DMS114 treated with DMSO at 0.1 percent for 48 hours (cell line): Measurements from ENCODE around the gene BIRC6.
"Not testable (repeated sequence)": the region's sequence is repeated elsewhere in the genome, so short reads cannot be mapped to it uniquely, and the experiment has no call there.

Experiments used
- DNase-seq: peaks from one replicate; lab custom pipeline; 2025; ENCODE audit not compliant: unreplicated experiment; lab: John Stamatoyannopoulos, UW

Gene BIRC6

DNA sequence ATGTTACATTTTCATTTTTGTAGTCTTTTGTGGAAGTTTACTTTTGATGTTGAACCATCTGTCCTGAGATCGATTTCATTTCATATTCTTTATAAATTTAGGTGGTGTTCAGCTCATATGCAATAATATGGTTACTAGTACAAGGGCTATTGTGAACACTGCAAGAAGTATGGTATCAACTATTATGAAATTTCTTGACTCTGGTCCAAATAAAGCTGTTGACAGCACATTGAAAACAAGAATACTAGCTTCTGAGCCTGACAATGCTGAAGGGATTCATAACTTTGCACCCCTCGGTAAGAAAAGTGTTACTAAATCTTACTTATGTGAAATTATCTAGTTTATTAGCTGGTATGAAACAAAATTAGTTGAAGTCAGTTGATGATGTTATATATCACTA, 146.1 kb downstream of the BIRC6 start:
- DNase-seq, result no peak

DNA sequence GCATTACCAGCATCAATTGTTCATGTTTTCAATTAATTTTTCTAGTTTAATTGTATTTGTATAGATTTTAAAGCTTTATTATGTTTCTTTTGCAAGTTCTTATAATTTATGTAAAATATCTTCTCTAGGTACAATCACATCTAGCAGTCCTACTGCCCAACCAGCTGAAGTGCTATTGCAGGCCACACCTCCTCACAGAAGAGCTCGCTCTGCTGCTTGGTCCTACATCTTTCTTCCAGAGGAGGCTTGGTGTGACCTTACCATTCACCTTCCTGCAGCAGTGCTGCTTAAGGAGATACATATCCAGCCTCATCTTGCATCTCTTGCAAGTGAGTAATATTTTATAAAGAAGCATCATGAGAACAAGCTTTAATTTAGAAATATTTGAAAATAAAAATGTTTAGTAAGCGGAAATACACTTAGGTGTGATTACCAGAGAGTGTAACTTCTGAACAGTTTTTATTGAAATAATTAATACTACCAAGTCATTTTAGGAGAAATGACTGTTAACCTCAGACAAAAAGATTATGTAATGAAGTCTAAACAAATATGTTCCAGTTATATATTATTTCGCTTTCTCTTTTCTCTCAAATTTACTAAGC, 148.2 kb downstream of the BIRC6 start:
- no peak for DNase-seq

DNA sequence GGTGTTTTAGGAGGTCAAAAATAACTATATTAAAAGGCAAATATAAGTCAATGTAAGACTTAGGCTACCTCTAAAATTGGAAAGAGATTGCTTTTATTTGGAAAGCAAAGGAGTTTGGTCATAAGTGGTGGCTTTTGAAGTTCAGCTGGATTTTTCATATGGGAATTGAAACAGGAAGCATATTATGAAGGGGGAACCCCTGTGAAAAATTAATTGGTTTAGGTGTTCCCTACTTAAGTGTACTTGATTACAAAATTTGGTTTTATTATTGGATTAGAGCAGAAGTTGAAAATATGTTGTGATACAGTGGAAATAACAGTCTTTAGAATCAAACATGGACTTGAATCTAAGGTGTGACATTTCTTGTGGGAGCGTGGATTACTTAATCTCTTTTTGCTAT, 149.6 kb downstream of the BIRC6 start:
- no peak for DNase-seq

DNA sequence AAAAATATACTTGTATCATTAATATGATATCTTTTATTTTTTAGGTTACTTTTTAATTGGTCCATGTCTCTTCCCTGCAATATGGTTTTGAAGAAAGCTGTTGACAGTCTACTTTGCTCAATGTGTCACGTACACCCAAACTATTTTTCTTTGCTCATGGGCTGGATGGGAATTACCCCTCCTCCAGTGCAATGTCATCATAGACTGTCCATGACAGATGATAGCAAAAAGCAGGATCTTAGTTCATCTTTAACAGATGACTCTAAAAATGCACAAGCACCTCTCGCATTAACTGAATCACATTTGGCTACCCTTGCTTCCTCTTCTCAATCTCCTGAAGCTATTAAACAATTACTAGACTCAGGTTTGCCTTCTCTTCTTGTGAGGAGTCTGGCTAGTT, 158.1 kb downstream of the BIRC6 start:
- DNase-seq, result no peak

DNA sequence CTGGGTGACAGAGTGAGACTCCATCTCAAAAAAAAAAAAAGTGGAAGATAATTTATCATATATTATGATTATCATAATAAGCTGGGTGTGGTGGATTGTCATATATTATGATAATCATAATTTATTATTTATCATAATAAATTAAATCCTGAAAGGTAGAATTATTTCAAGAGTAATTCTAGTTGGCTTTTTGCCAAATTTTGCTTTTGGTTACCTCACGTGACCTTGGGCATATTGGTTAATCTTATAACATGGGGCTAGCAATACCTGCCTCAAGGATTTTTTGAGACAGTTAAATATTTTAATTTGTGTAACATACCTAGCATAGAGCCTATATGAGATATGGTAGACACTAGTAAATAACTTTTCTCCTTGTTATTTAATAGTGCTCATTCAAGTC, 159.7 kb downstream of the BIRC6 start:
- DNase-seq, result no peak

DNA sequence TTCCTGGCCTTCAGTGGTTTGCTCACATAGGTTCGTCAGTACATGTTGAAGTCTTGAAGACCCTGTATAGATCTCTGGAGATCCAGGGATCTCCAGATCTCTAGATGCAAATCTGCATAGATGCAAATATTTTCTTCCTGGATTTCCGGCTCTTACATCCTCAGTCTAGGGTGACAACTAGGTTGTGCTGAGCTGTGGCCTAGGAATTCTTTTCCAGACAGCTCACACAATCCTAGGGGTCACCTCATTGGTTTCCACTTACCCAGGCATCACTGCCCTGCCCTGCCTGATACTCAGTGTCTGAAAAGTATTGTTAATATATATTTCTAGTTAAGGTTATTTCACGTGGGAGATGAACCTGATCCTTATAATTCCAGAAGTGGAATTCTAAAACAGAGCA, 165.9 kb downstream of the BIRC6 start:
- no peak for DNase-seq

DNA sequence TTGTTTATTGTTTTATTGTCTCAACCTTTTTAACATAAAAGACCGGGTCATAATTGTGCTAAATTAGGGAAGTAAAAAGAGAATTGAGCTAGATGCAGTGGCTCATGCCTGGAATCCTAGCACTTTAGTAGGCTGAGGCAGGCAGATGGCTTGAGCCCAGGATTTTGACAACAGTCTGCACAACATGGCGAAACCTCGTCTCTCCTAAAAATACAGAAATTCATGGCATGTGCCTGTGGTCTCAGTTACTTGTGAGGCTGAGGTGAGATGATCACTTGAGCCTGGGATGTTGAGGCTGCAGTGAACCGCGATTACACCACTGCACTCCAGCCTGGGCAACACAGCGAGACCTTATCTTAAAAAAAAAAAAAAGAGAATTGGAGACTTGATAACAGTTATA, 166.9 kb downstream of the BIRC6 start:
- DNase-seq, result no peak

DNA sequence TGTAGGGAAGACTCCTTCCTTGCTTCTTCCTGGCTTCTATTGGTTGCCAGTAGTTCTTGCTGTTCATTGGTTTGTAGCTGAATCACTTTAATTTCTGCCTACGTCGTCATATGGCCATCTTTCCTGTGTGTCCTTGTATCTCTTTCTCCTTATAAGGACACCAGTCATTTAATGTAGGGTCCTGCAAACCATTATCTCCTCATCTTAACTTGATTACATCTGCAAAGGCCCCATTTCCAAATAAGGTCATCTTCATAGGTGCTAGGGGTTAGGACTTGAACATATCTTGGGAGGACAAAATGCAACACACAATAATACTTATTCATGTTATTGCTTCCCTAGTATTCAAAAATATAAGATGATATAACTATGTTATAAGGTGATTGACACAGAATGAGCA, 175.5 kb downstream of the BIRC6 start:
- DNase-seq, result no peak

DNA sequence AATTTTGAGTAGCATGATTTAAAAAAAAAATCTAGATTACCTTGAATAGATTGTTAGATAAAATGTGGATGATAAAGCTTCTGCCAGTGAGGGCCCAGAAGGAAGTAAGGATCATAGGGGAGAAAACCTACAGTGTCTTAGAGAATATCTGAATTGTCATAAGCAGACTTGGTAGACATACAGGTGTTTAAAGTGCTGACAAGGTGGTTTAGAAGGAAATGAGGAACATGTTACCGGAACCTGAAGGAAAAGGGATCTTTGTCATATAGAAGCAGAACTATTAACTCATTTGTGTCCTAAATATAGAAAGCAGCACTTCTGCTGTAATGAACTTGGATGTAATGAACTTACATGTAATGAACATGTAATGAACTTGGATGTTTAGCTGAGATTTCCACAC, 176.1 kb downstream of the BIRC6 start:
- DNase-seq, result no peak

DNA sequence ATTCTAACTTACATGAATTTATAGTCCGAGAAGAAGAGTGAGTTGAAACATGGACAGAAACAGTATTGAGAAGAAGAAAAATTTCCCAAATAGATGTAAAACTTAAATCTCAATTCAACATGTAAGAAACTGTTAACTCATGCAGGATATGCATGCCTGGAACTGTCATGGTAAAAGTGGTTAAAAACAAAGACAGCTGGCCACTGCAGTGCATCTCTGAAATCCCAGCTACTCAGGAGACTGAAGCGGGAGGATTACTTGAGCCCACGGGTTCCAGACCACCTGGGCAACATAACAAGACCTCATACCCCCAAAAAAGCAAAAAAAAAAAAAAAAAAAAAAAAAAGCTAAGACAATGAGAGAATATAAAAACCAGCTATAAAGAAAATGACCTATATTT, 178.0 kb downstream of the BIRC6 start:
- no peak for DNase-seq

DNA sequence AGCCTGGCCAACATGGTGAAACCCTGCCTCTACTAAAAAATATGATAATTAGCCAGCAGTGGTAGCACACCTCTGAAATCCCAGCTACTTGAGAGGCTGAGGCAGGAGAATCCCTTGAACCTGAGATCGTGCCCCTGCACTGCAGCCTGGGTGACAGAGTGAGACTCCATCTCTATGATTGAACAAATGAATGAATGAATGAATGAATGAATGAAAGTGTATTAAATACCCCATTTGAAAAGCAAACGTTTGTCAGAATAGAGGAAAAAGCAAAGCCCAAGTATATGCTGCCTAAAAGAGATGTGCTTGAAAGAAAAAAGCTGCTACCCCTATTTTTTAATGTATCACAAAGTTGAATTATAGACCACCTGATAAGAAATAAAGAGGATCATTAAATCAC, 181.9 kb downstream of the BIRC6 start:
- no peak for DNase-seq

DNA sequence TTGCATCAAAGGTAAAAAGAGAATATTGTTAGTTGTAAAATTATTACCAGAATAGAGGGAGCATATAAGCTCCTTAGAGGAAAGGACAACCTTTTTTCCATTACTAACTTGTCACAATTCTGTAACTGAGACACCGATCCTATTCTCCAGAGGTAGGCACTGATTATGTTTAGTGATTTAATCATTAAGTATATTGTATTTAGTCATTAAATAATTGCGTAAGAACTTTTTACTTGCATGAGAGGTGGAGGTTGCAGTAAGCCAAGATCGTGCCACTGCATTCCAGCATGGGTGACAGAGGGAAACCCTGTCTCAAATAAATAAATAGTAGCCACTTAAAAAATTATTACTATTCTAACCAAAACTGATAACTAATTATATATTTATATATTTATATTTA, 195.7 kb downstream of the BIRC6 start:
- DNase-seq, result not testable (repeated sequence)

DNA sequence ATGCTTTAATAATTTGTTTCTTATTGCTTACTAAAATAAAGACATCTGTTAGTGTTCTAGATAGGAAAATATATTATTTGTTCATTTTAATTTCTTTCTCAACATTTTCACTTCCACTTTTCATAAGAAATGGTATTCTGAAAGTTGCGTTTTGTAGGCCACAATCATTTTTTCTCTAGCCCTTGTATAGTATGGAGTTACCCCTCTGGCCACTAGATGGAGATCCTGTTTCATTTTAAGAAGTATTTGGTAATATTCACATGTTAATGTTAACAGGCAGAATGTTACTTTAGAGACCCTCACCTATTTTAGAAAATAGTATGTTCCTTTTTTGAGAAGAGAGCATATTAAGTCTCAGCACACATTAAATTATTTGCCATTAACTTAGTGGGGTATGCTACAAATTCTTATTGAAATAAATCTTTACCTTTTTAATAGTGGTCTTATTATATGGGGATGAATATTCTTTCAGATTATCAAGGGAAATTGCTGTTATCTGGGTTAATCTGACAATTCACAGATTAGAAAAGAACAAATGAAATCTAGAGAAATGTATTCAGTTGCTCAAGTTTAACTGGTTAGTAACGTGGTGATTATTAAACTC, 197.1 kb downstream of the BIRC6 start:
- peak; percentile 55 for DNase-seq

DNA sequence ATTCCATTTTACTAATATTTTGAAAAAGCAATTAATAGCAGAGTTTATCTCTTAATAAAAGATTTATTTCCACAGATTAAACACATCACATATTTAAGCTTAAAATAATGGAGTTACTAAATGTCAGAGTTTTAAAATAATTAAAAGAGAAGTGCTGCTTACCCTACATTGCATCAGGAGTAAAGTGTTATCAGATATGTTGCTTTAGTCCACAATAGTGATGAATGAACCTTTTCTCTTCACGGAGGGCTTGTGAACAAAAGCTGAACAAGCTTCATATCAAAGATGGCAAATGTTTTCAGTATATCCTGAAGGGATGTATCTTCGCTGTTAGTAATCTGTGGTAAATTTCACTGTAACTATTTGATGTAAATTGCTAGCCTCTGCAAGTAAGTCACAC, 201.7 kb downstream of the BIRC6 start:
- no peak for DNase-seq

DNA sequence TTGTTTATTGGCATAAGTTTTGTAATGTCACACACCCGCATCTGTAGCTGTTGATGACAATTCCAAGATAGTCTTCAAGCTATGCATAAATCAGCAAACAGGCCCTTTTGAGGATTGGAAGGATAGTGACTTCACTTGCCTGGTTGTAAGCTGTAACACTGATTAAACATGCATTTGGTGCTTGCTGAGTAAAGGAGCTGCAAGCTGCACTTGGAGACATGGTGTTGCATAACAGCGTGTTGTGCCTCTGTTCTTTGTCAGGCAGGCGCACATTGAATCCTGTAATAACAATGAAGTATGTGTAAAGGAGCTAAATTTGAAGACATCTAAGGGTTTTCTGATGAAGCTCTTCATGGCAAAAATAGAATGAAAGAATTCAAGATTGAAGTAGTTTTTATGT, 202.3 kb downstream of the BIRC6 start:
- no peak for DNase-seq

DNA sequence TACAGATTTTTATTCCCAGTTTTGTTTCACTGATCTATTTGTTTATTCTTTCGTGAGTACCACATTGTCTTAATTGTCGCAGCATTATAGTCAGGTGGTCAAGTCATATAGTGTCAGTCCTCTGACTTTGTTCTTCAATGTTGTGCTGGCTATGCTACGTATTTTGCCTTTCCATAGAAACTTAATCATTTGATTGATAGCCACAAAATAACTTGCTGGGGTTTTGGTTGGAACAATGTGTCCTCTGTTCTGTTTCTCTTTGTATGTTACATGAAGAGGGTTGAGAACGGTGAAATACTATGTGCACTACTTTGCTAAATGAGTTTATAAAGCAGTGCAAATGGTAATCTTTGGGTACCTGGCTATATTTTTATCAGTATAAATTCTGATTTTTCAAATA, 206.1 kb downstream of the BIRC6 start:
- no peak for DNase-seq

DNA sequence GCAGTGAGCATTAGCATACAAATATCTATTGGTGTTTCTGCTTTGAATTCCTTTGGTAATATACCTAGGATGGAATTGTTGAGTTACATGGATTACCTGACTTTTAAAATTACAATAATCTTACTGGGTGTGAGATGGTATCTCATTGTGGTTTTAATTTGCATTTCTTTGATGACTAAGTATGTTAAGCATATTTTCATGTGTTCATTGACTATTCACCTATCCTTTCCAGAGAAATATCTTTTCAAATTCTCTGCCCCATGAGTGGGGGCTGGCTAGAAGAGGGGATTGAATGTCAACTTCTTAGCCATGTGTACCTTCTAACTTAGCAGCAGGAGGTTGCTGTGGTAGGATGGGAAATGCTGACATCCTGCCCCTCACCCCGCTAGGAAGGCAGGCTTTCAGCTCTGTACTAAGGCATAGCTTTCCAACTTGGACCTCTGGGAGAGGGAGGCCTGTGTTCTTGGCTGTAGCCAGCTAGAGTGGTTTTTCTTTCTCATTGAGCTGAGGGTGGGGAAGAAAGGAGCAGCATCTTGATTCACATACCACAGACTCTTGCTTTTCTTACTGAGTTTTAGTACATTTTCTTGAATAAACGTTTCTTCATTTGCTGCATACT, 207.7 kb downstream of the BIRC6 start:
- no peak for DNase-seq

DNA sequence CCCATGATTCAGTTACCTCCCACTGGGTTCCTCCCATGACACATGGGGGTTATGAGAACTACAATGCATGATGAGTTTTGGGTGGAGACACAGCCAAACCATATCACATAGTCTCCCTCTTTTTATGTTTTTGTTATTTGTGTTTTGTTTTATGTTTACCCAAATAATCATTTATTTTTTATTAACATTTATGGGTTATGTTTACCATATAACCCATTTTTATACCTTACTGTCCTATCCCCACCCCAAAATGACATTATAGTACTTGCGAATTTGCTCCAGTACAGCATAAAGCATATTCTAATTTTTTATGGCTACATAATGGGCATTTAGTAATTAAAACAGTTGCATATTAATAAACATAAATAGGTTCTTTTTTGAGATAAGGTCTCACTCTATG, 209.1 kb downstream of the BIRC6 start:
- DNase-seq, result no peak

DNA sequence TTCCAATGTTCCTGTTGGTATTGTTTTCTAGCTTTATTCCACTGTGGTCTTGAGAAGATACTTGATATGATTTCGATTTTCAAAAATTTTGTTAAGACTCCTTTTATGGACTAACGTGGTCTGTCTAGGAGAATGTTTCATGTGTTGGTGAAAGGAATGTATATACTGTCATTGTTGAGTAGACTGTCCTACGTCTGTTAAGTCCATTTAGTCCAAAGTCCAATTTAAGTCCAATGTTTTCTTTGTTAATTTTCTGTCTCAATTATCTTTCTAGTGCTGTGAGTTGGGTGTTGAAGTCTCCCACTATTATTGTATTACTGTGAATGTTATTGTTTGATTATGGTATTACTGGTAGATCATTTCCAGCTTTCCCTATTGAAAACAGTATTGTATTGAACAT, 215.2 kb downstream of the BIRC6 start:
- DNase-seq, result no peak

DNA sequence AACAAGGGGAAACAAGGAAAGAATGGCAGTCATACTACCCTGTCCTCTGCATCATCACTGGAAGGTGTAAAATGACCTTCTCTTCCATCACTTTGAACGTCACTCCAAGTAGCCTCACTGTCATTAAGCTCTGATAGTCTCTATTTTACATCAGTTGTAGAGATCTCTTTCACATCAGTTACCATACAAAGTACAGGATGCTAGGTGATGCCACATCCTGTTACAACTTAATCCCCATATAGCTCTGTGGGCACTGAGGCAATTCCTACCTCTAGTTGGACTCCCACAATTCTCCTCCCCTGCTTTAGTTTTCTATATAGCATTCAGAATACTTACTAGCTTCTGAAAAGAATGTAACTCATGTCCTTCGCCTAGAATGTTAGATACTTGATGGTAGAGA, 215.9 kb downstream of the BIRC6 start:
- DNase-seq, result no peak

DNA sequence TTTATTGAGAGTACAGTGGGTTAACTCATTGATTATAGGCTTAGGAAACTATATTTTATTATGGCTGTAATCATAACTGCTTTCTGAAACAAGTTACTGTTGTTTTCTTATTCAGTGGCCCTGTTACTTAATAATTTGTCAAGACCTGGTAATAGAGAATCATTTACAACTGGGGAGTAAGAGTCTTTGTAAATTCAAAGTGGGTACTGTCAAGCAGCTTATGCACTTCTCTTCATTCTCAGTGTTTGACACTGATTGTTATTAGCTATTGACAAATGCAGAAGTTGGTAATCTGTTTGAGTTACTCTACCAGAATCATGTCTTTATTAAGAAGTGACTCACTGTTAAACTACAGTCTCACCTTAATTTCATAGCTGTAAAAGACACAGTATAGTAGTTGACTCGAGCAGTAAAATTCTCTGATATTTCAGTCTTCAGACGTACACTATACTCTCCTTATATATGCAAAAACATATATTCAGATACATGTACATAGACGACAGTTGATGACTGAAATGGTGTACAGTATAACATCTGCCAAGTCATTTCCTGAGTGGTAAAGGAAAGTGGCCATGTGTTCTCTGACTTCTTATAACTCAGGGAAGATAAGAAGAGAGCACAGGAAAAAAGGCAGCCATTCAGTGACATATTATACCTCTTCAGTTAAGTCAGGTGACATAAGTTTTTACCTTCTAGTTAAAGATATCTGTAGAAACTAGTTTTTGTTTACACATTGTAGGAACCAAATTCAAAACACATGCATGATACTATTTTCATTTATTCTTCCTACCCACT, 235.0 kb downstream of the BIRC6 start:
- DNase-seq, result no peak

DNA sequence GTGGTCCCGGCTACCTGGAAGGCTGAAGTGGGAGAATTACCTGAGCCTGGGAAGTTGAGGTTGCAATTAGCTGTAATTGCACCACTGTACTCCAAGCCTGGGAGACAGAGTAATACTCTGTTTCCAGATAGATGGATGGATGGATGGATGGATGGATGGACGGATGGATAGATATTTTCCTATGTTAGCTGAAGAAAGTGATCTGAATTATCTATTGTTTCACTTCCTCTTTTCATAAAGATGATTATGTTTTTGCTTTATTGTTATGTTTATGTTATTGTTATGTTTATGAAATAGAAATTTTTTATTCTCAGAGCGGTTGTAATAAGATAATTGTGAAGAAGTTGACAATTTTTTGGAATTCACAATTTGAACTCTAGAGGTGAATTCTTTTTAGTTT, 237.8 kb downstream of the BIRC6 start:
- no peak for DNase-seq
